Neural progenitor cell (in vitro differentiated cells): ENCODE measurements around the gene CASP4. TPM values are rescaled to one million over a fixed set of nuclear protein-coding genes. Genes with fewer than 3 reads are reported as not detected.

ENCODE experiments used
- DNase-seq: peaks from one replicate; pipeline ENCODE4 v3.0.0-alpha.2; 2016; ENCODE audit warnings: low spot score
- H2AFZ ChIP-seq: fragments of 200-600 bp; sonication (generic); replicated peaks from 2 replicates; pipeline ENCODE4 v1.6.1; 2016; ENCODE audit warnings: antibody characterized with exemption
- H3F3A ChIP-seq: fragments of 200-600 bp; sonication (generic); 2 replicates; pipeline ENCODE4 v1.6.1; 2016; ENCODE audit warnings: antibody characterized with exemption, low read depth
- H3K27ac ChIP-seq: fragments of 200-600 bp; sonication (generic); 2 replicates; pipeline ENCODE4 v1.5.1; 2016; ENCODE audit warnings: mild to moderate bottlenecking
- H3K27me3 ChIP-seq: fragments of 200-600 bp; sonication (generic); 2 replicates; pipeline ENCODE4 v1.6.1; 2016; ENCODE audit warnings: mild to moderate bottlenecking, moderate library complexity
- H3K36me3 ChIP-seq: fragments of 200-600 bp; sonication (generic); 2 replicates; pipeline ENCODE4 v1.5.1; 2016
- H3K4me1 ChIP-seq: fragments of 200-600 bp; sonication (generic); 2 replicates; pipeline ENCODE4 v1.6.1; 2016; ENCODE audit warnings: mixed run types
- H3K4me2 ChIP-seq: fragments of 200-600 bp; sonication (generic); 2 replicates; pipeline ENCODE4 v1.6.1; 2016
- H3K4me3 ChIP-seq: fragments of 200-600 bp; sonication (generic); 2 replicates; pipeline ENCODE4 v1.5.1; 2016
- H3K79me2 ChIP-seq: fragments of 200-600 bp; sonication (generic); 2 replicates; pipeline ENCODE4 v1.6.1; 2016; ENCODE audit warnings: low read depth
- H3K9ac ChIP-seq: fragments of 200-600 bp; sonication (generic); 2 replicates; pipeline ENCODE4 v1.6.1; 2016
- H3K9me3 ChIP-seq: fragments of 200-600 bp; sonication (generic); 2 replicates; pipeline ENCODE4 v1.5.1; 2016; ENCODE audit warnings: low read depth
- H4K20me1 ChIP-seq: fragments of 200-600 bp; sonication (generic); 2 replicates; pipeline ENCODE4 v1.6.1; 2016; ENCODE audit warnings: low read depth
- H3K27ac Mint-ChIP-seq: 3 replicates; pipeline ENCODE4 v1.8.0; 2021; ENCODE audit warnings: mixed read lengths
- H3K27me3 Mint-ChIP-seq: 2 replicates; pipeline ENCODE4 v1.8.0; 2022; ENCODE audit warnings: low read depth, mild to moderate bottlenecking, inconsistent platforms, moderate library complexity, mixed read lengths; ENCODE audit not compliant: insufficient read depth
- H3K36me3 Mint-ChIP-seq: 3 replicates; pipeline ENCODE4 v1.8.0; 2021; ENCODE audit warnings: mixed read lengths
- H3K4me1 Mint-ChIP-seq: 3 replicates; pipeline ENCODE4 v1.8.0; 2021; ENCODE audit warnings: mixed read lengths
- H3K4me3 Mint-ChIP-seq: 3 replicates; pipeline ENCODE4 v1.8.0; 2021; ENCODE audit warnings: mild to moderate bottlenecking, moderate library complexity, mixed read lengths
- H3K9me3 Mint-ChIP-seq: 3 replicates; pipeline ENCODE4 v1.8.0; 2020; ENCODE audit warnings: mixed read lengths
- EZH2 ChIP-seq: fragments of 200-600 bp; sonication (generic); IDR thresholded peaks from 2 replicates; pipeline ENCODE4 v1.6.1; 2017; ENCODE audit warnings: antibody characterized with exemption, mild to moderate bottlenecking, moderate library complexity
- EZH2phosphoT487 ChIP-seq: fragments of 200-600 bp; sonication (generic); IDR thresholded peaks from 2 replicates; pipeline ENCODE4 v1.6.1; 2017; ENCODE audit warnings: antibody characterized with exemption
- total RNA-seq: library from RNA; depleted of rRNA; stranded (reverse); fragments of >200 nt; gene quantifications from 2 replicates; pipeline ENCODE4 v1.2.3, GENCODE V29; 2015; ENCODE audit warnings: low replicate concordance
- TF ChIP-seq, protein P1 (sequence below): fragments of 200-600 bp; sonication (generic); IDR thresholded peaks from 2 replicates; pipeline ENCODE4 v1.5.1; 2017; ENCODE audit warnings: antibody characterized with exemption, mild to moderate bottlenecking

The CASP4 gene
- total RNA-seq, 1 donor from 2014 or later: not detected

GRCh38 chr11:104999721-105000120 lies 31.3 kb upstream of the CASP4 start:
- Histone ChIP-seq H2AFZ (no peak overlapping the region), H3K27ac (no peak overlapping the region), H3K9ac (no peak overlapping the region), H3F3A (no peaks in the 10 kb centered on the region), H3K4me3 (no peak overlapping the region), H4K20me1 (no peaks in the 10 kb centered on the region), H3K36me3 (no peaks in the 10 kb centered on the region), H3K27me3 (no peaks in the 10 kb centered on the region), H3K4me2 (no peak overlapping the region), H3K4me1 (no peaks in the 10 kb centered on the region), H3K79me2 (no peaks in the 10 kb centered on the region), H3K9me3 (no peaks in the 10 kb centered on the region)
- Mint-ChIP-seq H3K27me3 (no peaks in the 10 kb centered on the region), H3K27ac (no peak overlapping the region), H3K36me3 (no peaks in the 10 kb centered on the region), H3K9me3 (no peaks in the 10 kb centered on the region), H3K4me3 (no peak overlapping the region), H3K4me1 (no peaks in the 10 kb centered on the region)
- TF ChIP-seq EZH2phosphoT487 (no peak), EZH2 (no peak)
- TF ChIP-seq, protein P1, sequence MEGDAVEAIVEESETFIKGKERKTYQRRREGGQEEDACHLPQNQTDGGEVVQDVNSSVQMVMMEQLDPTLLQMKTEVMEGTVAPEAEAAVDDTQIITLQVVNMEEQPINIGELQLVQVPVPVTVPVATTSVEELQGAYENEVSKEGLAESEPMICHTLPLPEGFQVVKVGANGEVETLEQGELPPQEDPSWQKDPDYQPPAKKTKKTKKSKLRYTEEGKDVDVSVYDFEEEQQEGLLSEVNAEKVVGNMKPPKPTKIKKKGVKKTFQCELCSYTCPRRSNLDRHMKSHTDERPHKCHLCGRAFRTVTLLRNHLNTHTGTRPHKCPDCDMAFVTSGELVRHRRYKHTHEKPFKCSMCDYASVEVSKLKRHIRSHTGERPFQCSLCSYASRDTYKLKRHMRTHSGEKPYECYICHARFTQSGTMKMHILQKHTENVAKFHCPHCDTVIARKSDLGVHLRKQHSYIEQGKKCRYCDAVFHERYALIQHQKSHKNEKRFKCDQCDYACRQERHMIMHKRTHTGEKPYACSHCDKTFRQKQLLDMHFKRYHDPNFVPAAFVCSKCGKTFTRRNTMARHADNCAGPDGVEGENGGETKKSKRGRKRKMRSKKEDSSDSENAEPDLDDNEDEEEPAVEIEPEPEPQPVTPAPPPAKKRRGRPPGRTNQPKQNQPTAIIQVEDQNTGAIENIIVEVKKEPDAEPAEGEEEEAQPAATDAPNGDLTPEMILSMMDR: no peak
- no peak for DNase-seq

DNA sequence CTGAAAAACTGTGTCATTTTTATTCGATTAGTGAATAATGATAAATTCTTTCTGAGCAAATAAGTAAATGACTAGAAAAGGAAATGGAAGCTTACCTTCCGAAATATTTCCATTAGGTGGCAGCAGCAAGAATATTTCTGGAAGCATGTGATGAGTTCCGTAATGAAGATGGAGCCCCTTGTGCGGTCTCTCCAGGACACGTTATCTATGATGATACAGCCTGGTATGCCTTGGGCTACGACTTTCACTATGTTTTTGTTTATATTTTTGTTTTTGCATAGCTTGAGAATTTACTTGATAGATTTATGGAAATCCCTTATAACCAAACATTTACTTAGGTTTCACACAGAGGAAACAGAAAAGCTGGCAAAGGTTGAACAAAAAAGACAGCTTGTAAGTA lies 28.9 kb upstream of the CASP4 start:
- no peaks in the 10 kb centered on the region for H3K4me1 Mint-ChIP-seq
- Histone ChIP-seq H3K4me3 (no peak overlapping the region), H3K9ac (no peak overlapping the region), H3K79me2 (no peaks in the 10 kb centered on the region), H3K9me3 (no peaks in the 10 kb centered on the region), H3F3A (no peaks in the 10 kb centered on the region), H4K20me1 (no peaks in the 10 kb centered on the region), H3K4me2 (no peak overlapping the region), H3K27me3 (no peaks in the 10 kb centered on the region), H3K4me1 (no peaks in the 10 kb centered on the region), H2AFZ (no peak overlapping the region), H3K36me3 (no peaks in the 10 kb centered on the region), H3K27ac (no peak overlapping the region)
- no peaks in the 10 kb centered on the region for H3K9me3 Mint-ChIP-seq
- no peaks in the 10 kb centered on the region for H3K36me3 Mint-ChIP-seq
- no peak overlapping the region for H3K27ac Mint-ChIP-seq
- TF ChIP-seq EZH2 (no peak), EZH2phosphoT487 (no peak)
- TF ChIP-seq, protein P1: no peak
- no peak overlapping the region for H3K4me3 Mint-ChIP-seq
- DNase-seq: no peak
- no peaks in the 10 kb centered on the region for H3K27me3 Mint-ChIP-seq

- Histone ChIP-seq H3K36me3 (no peaks in the 10 kb centered on the region), H3K9ac (no peak overlapping the region), H3K9me3 (no peaks in the 10 kb centered on the region), H2AFZ (no peak overlapping the region), H3K4me3 (no peak overlapping the region), H3K79me2 (no peaks in the 10 kb centered on the region), H3K4me1 (no peaks in the 10 kb centered on the region), H3K4me2 (no peak overlapping the region), H3K27me3 (no peaks in the 10 kb centered on the region), H4K20me1 (no peaks in the 10 kb centered on the region), H3F3A (no peaks in the 10 kb centered on the region), H3K27ac (no peak overlapping the region)
- DNase-seq: no peak
- Mint-ChIP-seq H3K36me3 (no peaks in the 10 kb centered on the region), H3K9me3 (no peaks in the 10 kb centered on the region), H3K4me1 (no peaks in the 10 kb centered on the region), H3K27ac (no peak overlapping the region), H3K4me3 (no peak overlapping the region), H3K27me3 (no peaks in the 10 kb centered on the region)
- TF ChIP-seq EZH2phosphoT487: no peak
Measured at GRCh38 chr11:104995001-104995408, 26.6 kb upstream of the CASP4 start.

DNA sequence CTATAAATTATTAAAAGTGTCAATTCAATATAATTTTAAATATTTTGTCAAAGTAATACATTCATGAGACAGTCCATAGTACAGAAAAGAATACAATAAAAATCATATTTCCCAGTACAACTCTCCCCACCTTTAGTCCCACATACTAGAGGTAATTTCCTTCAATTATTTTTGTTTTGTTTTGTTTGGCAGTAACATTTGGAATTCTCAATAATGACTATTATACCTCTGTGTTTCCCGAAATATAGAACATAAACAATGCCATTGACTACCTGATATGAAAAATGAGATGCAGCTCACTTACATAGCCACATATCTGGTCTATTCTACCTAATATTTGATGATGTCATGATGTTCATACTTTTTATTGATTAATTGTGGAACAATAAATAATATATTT lies 24.4 kb upstream of the CASP4 start:
- Mint-ChIP-seq H3K27ac (no peak overlapping the region), H3K4me3 (no peak overlapping the region), H3K36me3 (no peaks in the 10 kb centered on the region), H3K27me3 (no peaks in the 10 kb centered on the region), H3K4me1 (no peaks in the 10 kb centered on the region), H3K9me3 (peaks cover 12% of the 10 kb centered on the region)
- TF ChIP-seq EZH2 (no peak), EZH2phosphoT487 (no peak)
- TF ChIP-seq, protein P1: no peak
- Histone ChIP-seq H3K36me3 (no peaks in the 10 kb centered on the region), H2AFZ (no peak overlapping the region), H3K4me1 (no peaks in the 10 kb centered on the region), H4K20me1 (no peaks in the 10 kb centered on the region), H3K4me2 (no peak overlapping the region), H3F3A (no peaks in the 10 kb centered on the region), H3K79me2 (no peaks in the 10 kb centered on the region), H3K27me3 (no peaks in the 10 kb centered on the region), H3K27ac (no peak overlapping the region), H3K9ac (no peak overlapping the region), H3K9me3 (no peaks in the 10 kb centered on the region), H3K4me3 (no peak overlapping the region)
- DNase-seq: no peak
